SU-DHL-6 (cell line): Measurements from ENCODE around the gene MPPED2.

Source experiments
- H2AFZ ChIP-seq: fragments of 200-600 bp; sonication (generic); 2 replicates; pipeline ENCODE4 v1.6.1; 2014; ENCODE audit warnings: low read depth, mild to moderate bottlenecking, moderate library complexity, mixed read lengths, antibody characterized with exemption, low read length; ENCODE audit not compliant: severe bottlenecking
- H3F3A ChIP-seq: fragments of 200-600 bp; shearing (Covaris generic); 2 replicates; pipeline ENCODE4 v1.6.0; 2016; ENCODE audit warnings: antibody characterized with exemption, mild to moderate bottlenecking; ENCODE audit not compliant: insufficient read depth
- H3K27ac ChIP-seq: fragments of 200-600 bp; sonication (generic); 2 replicates; pipeline ENCODE4 v1.5.1; 2016; ENCODE audit warnings: low read depth, mild to moderate bottlenecking, low read length, moderate library complexity, mixed read lengths
- H3K27me3 ChIP-seq: fragments of 200-600 bp; sonication (generic), shearing (Covaris generic); 2 replicates; pipeline ENCODE4 v1.6.0; 2014; ENCODE audit warnings: mild to moderate bottlenecking, low read length
- H3K36me3 ChIP-seq: fragments of 200-600 bp; sonication (generic); 2 replicates; pipeline ENCODE4 v1.6.1; 2014; ENCODE audit warnings: mild to moderate bottlenecking, low read length, mixed read lengths
- H3K4me2 ChIP-seq: fragments of 300-600, 200-600 bp; shearing (Covaris generic), sonication (generic); 2 replicates; pipeline ENCODE4 v1.6.0; 2014; ENCODE audit warnings: low read length, low read depth, mild to moderate bottlenecking; ENCODE audit not compliant: poor library complexity, severe bottlenecking
- H3K4me3 ChIP-seq: fragments of 200-600 bp; sonication (generic); 2 replicates; pipeline ENCODE4 v1.5.1; 2014; ENCODE audit warnings: antibody characterized with exemption, low read length, mild to moderate bottlenecking, mixed read lengths; ENCODE audit not compliant: insufficient read depth, poor library complexity, severe bottlenecking
- H3K79me2 ChIP-seq: fragments of 200-600 bp; sonication (generic); 2 replicates; pipeline ENCODE4 v1.6.1; 2014; ENCODE audit warnings: mild to moderate bottlenecking, low read length, moderate library complexity; ENCODE audit not compliant: insufficient read depth
- H3K9ac ChIP-seq: fragments of 200-600 bp; sonication (generic); 2 replicates; pipeline ENCODE4 v1.7.0; 2014; ENCODE audit warnings: mild to moderate bottlenecking, low read length
- H3K9me2 ChIP-seq: fragments of 200-600 bp; sonication (generic); replicated peaks from 2 replicates; pipeline ENCODE4 v1.6.1; 2014; ENCODE audit warnings: low read length; ENCODE audit not compliant: insufficient read depth
- H3K9me3 ChIP-seq: fragments of 200-600 bp; sonication (generic); 2 replicates; pipeline ENCODE4 v1.6.1; 2014; ENCODE audit warnings: low read length, mixed read lengths; ENCODE audit not compliant: insufficient read depth
- H4K20me1 ChIP-seq: fragments of 200-600 bp; sonication (generic); 2 replicates; pipeline ENCODE4 v1.6.1; 2014; ENCODE audit warnings: low read depth, mild to moderate bottlenecking, antibody characterized with exemption, low read length, moderate library complexity, mixed read lengths
- CTCF ChIP-seq: fragments of 200-600 bp; sonication (generic); IDR thresholded peaks from one replicate; pipeline ENCODE4 v1.5.1; 2017; ENCODE audit warnings: antibody characterized with exemption, mild to moderate bottlenecking, low read length, moderate library complexity; ENCODE audit not compliant: insufficient read depth, poor library complexity, severe bottlenecking
- EZH2phosphoT487 ChIP-seq: fragments of 200-600 bp; sonication (generic), shearing (Covaris generic); conservative IDR thresholded peaks from 2 replicates; pipeline ENCODE4 v1.6.1; 2018; ENCODE audit warnings: mild to moderate bottlenecking, antibody characterized with exemption, low read length, moderate library complexity, mixed read lengths

Gene MPPED2

GRCh38 chr11:30596832-30597231 is 10.7 kb upstream of the MPPED2 start:
- Histone ChIP-seq H4K20me1 (no peaks in the 10 kb centered on the region), H3K27me3 (no peaks in the 10 kb centered on the region), H3K4me2 (no peak overlapping the region), H3K79me2 (no peaks in the 10 kb centered on the region), H3K4me3 (no peak overlapping the region), H3K27ac (no peak overlapping the region), H3K9me2 (no peaks in the 10 kb centered on the region), H3F3A (no peaks in the 10 kb centered on the region), H2AFZ (no peak overlapping the region), H3K9me3 (no peaks in the 10 kb centered on the region), H3K36me3 (no peaks in the 10 kb centered on the region), H3K9ac (no peak overlapping the region)
- TF ChIP-seq CTCF (no peak), EZH2phosphoT487 (no peak)

- Histone ChIP-seq H2AFZ (no peak overlapping the region), H3K9ac (no peak overlapping the region), H3K27ac (no peak overlapping the region), H3K79me2 (no peaks in the 10 kb centered on the region), H3K4me3 (no peak overlapping the region), H3K9me2 (no peaks in the 10 kb centered on the region), H3K9me3 (no peaks in the 10 kb centered on the region), H3F3A (no peaks in the 10 kb centered on the region), H3K36me3 (no peaks in the 10 kb centered on the region), H3K4me2 (no peak overlapping the region), H4K20me1 (no peaks in the 10 kb centered on the region), H3K27me3 (no peaks in the 10 kb centered on the region)
- no peak for TF ChIP-seq EZH2phosphoT487
- no peak for TF ChIP-seq CTCF
Measured at GRCh38 chr11:30595934-30596333, 9.8 kb upstream of the MPPED2 start.

- TF ChIP-seq EZH2phosphoT487 (no peak), CTCF (no peak)
- H3K4me2 ChIP-seq = no peak overlapping the region
- H3K4me3 ChIP-seq = no peak overlapping the region
- no peak overlapping the region for H3K27ac ChIP-seq
- H3K79me2 ChIP-seq = no peaks in the 10 kb centered on the region
- H3K9me3 ChIP-seq = no peaks in the 10 kb centered on the region
- H3K9me2 ChIP-seq = no peaks in the 10 kb centered on the region
- H4K20me1 ChIP-seq = no peaks in the 10 kb centered on the region
- H3K27me3 ChIP-seq = no peaks in the 10 kb centered on the region
- no peak overlapping the region for H3K9ac ChIP-seq
- H2AFZ ChIP-seq = no peak overlapping the region
- no peaks in the 10 kb centered on the region for H3F3A ChIP-seq
- no peaks in the 10 kb centered on the region for H3K36me3 ChIP-seq
Measured at GRCh38 chr11:30594646-30595411, 8.7 kb upstream of the MPPED2 start.
